ENCODE results near the gene ANKRD12. TPM values are rescaled to one million over a fixed set of nuclear protein-coding genes. Genes with fewer than 3 reads are reported as not detected.

ANKRD12 gene
- total RNA-seq, 1 experiment from 2014 or later, result 23.5 TPM

- no peak overlapping the region for H3K27ac ChIP-seq (ENCODE audit: low read depth, low read length)
- TF ChIP-seq CBX3 (IDR thresholded peaks at IDR 0.05; ENCODE audit: low read depth) (no peak), YY1 (IDR thresholded peaks at IDR 0.05; ENCODE audit: extremely low read depth, insufficient replicate concordance, low read depth, low read length) (no peak), REST (IDR thresholded peaks at IDR 0.05; ENCODE audit: low read depth) (no peak), MAX (IDR thresholded peaks at IDR 0.05) (no peak), JUND (IDR thresholded peaks at IDR 0.05) (no peak), TCF7L2 (IDR thresholded peaks at IDR 0.05; ENCODE audit: borderline replicate concordance, extremely low read depth, insufficient read depth, insufficient read length) (no peak), RAD21 (IDR thresholded peaks at IDR 0.05; ENCODE audit: low read depth) (no peak), ZFX (IDR thresholded peaks at IDR 0.05) (no peak), EZH2phosphoT487 (IDR thresholded peaks at IDR 0.05; ENCODE audit: borderline replicate concordance) (no peak), CEBPB (IDR thresholded peaks at IDR 0.05; ENCODE audit: low read depth) (no peak), SIN3A (IDR thresholded peaks at IDR 0.05; ENCODE audit: low read depth) (no peak)
- no peaks in the 10 kb centered on the region for H3K4me1 ChIP-seq (ENCODE audit: control insufficient read depth in 1 of 2, insufficient read depth in 2 of 2, low read length in 2 of 2)
- no peaks in the 10 kb centered on the region for H3K27me3 ChIP-seq (ENCODE audit: insufficient read depth, low read length)
- ChIA-PET RAD21 (ENCODE audit: low non-redundant PET in 1 of 2, low total read pairs in 2 of 2, uncharacterized antibody in 2 of 2, unreplicated experiment in 2 of 2) (no interaction called here), CTCF (no interaction called here), POLR2A (no interaction called here)
- no peak overlapping the region for H2AFZ ChIP-seq (ENCODE audit: low read depth, low read length, poor library complexity, severe bottlenecking)
- ATAC-seq (no peak), DNase-seq (ENCODE audit: low read depth, low spot score) (no peak)
- no peaks in the 10 kb centered on the region for H3K9me2 ChIP-seq (ENCODE audit: insufficient read depth)
- H3K4me2 ChIP-seq (ENCODE audit: low read length), result no peak overlapping the region
- intact Hi-C loops (cut with micrococcal nuclease), result no loop called here
- no peak overlapping the region for H3K4me3 ChIP-seq (replicated peaks in 1 of 2; ENCODE audit: low read depth in 1 of 2, low read length in 2 of 2)
- peaks cover 0 to 5% of the 10 kb centered on the region in 2 experiments; a peak in 1 of 4 replicates for H3K9me3 ChIP-seq (ENCODE audit: control insufficient read depth in 1 of 2, insufficient read depth in 1 of 2, low read depth in 1 of 2, low read length in 2 of 2)
- H4K20me1 ChIP-seq (ENCODE audit: insufficient read depth), result no peaks in the 10 kb centered on the region
- BruUV-seq (replicated peaks), result no TSS peak
- no peak overlapping the region for H3K9ac ChIP-seq (ENCODE audit: low read length)
- H3K79me2 ChIP-seq (ENCODE audit: insufficient read depth, low read length), result no peaks in the 10 kb centered on the region
- no peaks in the 10 kb centered on the region for H3K36me3 ChIP-seq (ENCODE audit: control insufficient read depth in 1 of 2, insufficient read depth in 2 of 2, low read length in 2 of 2)
Observed at GRCh38 chr18:9292047-9292446, 155.5 kb downstream of the ANKRD12 start.
